Activated naive CD4-positive, alpha-beta T cell treated with Interleukin-2 at 50 U/mL for 16 hours (primary cell): Measurements from ENCODE around the gene SSRP1.
"Not testable (repeated sequence)": the region's sequence is repeated elsewhere in the genome, so short reads cannot be mapped to it uniquely, and the experiment has no call there.

ENCODE experiments used
- DNase-seq: peaks from one replicate; pipeline ENCODE4 v3.0.0-alpha.2; 2020

SSRP1 gene

GRCh38 chr11:57335343-57336110, at the start of gene SSRP1:
Gene SSRP1 (minus strand): TSS chr11:57335892. CDS start chr11:57335121, 771 bp downstream.
- DNase-seq, result peak; percentile 87

GRCh38 chr11:57380975-57381374, 45.3 kb upstream of the SSRP1 start, which contains the start of gene PRG3:
Gene PRG3 (minus strand): TSS chr11:57381150. CDS start chr11:57380708, 442 bp downstream.
- no peak for DNase-seq

- no peak for DNase-seq
Measured at GRCh38 chr11:57379732-57380131, 44.0 kb upstream of the SSRP1 start.

- DNase-seq, result no peak
Measured at GRCh38 chr11:57378186-57378585, 42.5 kb upstream of the SSRP1 start.

GRCh38 chr11:57377107-57377506, 41.4 kb upstream of the SSRP1 start:
- no peak for DNase-seq

- no peak for DNase-seq
Measured at GRCh38 chr11:57376095-57377090, 40.7 kb upstream of the SSRP1 start.

GRCh38 chr11:57375490-57375889, 39.8 kb upstream of the SSRP1 start:
- DNase-seq, result no peak

GRCh38 chr11:57374966-57375365, 39.3 kb upstream of the SSRP1 start:
- DNase-seq, result no peak

GRCh38 chr11:57373146-57373545, 37.5 kb upstream of the SSRP1 start:
- DNase-seq, result no peak

- DNase-seq, result no peak
Measured at GRCh38 chr11:57370941-57371340, 35.2 kb upstream of the SSRP1 start.

- no peak for DNase-seq
Measured at GRCh38 chr11:57370251-57370650, 34.6 kb upstream of the SSRP1 start.

GRCh38 chr11:57368845-57369232, 33.1 kb upstream of the SSRP1 start:
- no peak for DNase-seq

- no peak for DNase-seq
Measured at GRCh38 chr11:57368106-57368844, 32.6 kb upstream of the SSRP1 start.

GRCh38 chr11:57364851-57365660, 29.4 kb upstream of the SSRP1 start:
- no peak for DNase-seq

GRCh38 chr11:57363131-57364080, 27.7 kb upstream of the SSRP1 start:
- DNase-seq, result no peak

GRCh38 chr11:57361926-57362325, 26.2 kb upstream of the SSRP1 start:
- no peak for DNase-seq

GRCh38 chr11:57361420-57361819, 25.7 kb upstream of the SSRP1 start:
- not testable (repeated sequence) for DNase-seq

- DNase-seq, result no peak
Measured at GRCh38 chr11:57360991-57361390, 25.3 kb upstream of the SSRP1 start.

GRCh38 chr11:57359896-57360690, 24.4 kb upstream of the SSRP1 start:
- DNase-seq, result no peak

- no peak for DNase-seq
Measured at GRCh38 chr11:57359396-57359795, 23.7 kb upstream of the SSRP1 start.
